ENCODE measurements around the gene SLCO3A1.

Gene SLCO3A1

DNA sequence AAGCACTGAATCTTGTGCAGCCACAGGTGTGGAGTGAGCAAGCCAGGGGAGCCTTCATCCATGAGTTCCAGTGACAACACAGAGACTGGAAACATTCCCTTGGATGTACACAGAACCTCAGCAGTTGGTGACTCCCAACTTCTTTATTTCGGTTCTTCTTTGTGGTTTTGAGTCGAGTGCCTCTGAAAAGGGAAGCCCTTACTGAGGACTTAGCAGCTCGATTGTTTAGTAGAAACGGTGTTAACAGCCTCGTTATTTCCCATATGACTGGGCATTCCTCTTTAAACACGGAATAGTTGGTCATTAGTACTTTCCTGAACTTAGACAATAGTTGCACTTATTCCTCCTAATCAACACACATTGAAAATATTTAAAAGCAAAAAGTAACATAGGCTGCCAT is 7.7 kb downstream of the SLCO3A1 start:
- no peak for DNase-seq (ENCODE audit: low read depth)

DNA sequence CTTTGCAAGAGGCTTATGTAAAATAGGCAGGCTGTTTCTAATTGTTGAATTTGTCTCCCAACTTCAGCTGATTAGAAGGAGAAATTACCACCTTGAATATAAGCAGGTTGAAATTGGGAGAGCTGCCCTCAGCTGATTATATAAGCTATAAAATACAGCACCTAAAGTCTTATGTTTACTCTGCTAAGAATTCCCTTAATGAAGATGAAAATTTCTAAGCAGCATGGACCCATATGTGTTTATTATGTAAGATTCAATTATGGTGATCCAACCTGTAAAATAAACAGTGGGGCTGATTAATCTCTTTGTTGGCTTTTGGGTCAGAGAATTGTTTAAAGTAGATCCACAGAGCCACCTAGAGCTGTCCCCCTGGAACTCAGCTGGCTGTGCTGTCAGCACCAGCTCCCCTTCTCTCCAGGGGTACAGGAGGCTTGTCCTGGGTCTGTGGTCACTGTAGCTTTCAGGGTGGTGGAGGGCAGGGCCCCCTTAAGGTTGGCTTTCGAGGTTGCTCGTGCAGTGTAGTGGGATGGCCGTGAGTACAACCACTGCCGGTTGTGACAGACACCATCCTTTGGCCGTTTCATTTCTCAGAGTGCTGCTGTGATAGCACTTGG is 9.5 kb downstream of the SLCO3A1 start:
- DNase-seq (ENCODE audit: low read depth): no peak

DNA sequence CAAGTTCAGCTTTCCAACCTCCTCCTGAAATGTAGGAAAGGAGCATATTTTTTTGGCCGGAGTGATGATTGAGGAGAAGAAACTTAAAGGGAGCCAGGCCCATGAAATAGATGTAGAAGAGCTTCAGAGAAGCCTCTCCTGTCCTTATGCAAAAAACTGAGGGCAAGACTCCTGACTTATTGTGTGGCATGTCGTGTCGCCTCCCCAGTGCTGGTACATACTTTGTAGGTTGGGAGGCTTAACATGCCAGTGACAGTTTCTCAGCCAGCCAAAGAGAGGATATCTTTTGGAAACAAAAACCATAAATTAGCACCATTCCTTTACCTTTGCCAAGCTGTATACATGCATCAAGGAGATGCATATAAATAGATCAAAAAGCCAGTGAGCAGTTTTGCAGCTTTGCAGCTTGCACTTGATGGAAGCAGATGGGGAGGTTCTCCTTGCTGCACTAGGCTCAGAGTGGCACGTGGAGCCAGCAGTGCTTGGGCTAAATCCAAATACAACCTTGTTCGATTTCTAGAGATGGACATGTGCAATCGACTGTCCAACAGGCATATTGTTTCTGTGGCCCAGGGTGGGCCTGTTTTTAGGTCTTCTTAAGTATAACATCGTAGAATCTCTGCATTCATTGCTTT is 10.2 kb downstream of the SLCO3A1 start:
- no peak for DNase-seq (ENCODE audit: low read depth)

DNA sequence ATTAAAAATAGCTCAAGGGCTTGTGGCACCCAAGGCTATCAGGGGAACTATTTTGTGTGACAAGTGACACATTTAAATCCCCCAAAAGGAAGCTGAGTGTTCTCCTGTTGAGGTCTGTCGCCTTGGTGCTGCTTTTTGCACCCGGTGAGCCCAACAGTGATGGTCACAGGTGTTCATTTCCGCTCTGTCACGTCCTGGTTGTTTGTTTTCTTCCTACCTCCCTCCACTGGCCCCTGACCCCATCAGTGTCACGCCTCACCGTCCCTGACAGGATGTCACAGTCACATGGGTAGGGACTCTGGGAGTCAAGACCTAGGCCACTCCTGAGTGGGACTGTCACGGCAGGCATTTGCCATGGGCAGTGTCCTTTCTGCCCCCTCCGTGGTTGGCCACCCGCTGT is 11.2 kb downstream of the SLCO3A1 start:
- no peak for DNase-seq (ENCODE audit: low read depth)

DNA sequence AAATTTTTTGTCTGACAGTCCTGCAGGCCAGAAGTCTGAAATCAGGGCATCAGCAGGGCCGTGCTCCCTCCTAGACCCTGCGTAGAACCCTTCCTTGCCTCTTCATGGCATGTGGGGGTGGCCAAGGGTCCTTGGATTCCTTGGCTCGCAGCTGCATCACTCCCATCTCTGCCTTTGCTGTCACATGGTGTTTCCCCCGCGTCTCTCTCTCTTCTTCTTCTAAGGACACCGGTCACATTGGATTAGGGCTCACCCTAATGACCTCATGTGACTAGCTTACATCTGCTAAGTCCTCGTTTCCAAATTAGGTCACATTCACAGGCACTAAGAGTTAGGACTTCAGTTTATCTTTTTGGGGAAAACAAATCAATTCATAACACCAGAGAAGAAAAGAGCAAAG is 12.0 kb downstream of the SLCO3A1 start:
- no peak for DNase-seq (ENCODE audit: low read depth)

DNA sequence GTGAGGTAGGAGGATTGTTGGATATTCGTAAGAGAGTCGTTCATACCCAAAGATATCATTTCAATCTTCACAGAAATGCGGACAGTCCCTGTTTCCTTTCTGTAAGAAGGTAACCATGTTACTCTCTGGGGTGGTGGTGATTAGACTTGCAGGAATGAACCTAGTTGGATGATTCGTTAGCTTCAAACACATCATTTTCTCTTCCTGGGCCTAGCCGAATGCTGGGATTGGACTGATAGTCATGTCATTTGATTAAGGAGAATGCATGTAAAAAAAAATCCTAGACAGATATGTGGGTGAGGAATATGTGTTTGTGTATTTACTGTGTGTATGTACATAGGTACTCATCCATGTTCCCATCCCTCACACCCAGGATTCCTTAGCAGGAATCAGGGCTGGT is 12.4 kb downstream of the SLCO3A1 start:
- no peak for DNase-seq (ENCODE audit: low read depth)

DNA sequence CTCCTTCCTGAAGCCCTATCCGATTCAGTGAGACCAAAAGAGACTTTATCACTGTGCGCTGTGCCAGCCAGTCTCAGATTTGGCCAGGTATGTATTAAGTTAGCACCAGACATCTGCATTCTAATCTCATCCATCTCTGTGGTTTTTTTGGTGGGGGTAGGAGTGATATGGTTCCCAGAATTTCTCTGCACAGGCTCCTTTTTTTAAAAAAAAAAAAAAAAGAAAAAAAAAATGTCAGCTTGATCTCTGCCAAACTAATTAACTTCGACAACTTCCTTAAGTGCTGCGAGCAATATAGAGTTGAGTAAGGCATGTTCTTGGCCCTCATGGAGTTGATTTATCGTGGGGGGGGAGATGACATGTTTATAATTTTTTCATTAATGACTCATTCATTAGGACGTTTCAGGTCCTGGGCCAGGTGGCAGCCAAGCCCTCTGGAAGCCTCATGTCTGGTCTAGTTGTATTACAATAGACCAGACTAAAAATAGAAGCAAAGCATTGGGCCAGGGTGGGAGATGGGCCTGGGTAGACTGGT is 12.9 kb downstream of the SLCO3A1 start:
- DNase-seq (ENCODE audit: low read depth): no peak

DNA sequence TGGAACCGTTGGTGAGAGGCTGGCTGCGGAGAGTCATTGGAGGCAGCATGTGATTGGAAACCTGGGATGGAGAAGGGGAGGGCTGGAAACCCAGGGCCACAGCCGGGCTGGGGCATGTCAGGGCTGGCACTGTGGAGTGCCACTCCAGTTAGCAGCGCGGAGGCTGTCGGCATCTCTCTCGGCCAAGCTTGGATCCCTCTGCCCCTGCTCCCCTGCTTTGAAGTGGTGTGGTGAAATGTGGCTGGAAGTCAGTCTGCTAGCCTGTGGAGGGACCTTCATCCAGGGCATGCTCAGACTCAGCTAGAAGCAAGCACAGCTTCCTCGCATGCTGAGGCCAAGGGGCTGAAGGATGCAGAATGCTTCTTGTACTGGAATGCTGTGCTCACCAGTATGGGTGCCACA is 13.5 kb downstream of the SLCO3A1 start:
- no peak for DNase-seq (ENCODE audit: low read depth)

DNA sequence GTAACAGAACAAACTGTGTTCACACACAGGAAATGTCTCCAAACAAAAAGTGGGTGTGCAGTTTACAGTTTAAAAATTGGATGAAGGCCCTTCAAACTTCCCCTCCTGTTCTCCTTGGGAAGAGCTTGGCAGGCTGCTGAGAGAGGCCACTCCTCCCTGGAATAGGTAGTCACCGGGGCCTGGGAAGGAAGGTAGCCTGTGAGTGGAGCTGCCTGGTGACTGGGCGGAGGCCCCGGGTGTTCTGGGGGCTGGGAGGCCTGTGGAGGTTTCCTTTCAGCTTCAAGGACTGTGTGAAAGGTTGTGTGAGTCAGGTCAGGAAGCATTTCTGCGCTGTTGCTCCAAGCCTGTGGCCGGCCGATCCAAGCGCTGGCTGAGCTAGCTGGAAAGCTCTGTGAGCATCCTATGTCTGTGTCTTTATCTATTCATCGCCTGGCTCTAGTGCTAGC is 14.1 kb downstream of the SLCO3A1 start:
- no peak for DNase-seq (ENCODE audit: low read depth)

DNA sequence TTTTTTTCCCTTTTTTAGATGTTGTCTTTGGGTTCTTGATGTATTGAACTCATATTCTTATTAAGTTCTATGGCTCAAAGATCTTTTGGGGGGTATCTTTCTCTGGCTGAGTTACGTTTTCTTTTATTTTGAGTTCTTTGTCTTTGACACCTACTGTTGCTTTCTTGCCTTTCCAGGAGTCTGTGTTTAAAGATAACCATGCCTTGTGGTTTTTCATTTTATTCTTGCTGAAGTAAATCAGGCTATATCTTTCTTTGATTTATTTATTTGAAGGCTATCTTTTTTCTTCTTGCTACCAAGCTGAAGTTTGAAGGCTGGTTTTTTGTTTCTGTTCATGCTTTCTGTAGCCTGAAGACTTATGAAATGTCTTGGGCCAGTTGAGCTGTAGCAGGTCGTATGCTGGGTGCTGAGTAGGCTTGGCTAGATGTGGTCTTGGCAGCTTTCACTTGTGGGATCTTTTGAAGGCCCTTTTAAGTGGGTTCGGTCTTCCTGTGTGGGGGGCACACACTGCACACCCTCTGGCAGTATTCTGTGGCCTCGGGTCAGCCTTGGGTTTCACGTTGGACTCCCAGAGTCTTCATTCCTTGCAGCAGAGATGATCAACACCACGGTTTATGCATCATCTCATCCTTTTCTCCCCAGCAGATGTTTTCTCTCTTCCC is 17.5 kb downstream of the SLCO3A1 start:
- DNase-seq (ENCODE audit: low read depth): no peak

DNA sequence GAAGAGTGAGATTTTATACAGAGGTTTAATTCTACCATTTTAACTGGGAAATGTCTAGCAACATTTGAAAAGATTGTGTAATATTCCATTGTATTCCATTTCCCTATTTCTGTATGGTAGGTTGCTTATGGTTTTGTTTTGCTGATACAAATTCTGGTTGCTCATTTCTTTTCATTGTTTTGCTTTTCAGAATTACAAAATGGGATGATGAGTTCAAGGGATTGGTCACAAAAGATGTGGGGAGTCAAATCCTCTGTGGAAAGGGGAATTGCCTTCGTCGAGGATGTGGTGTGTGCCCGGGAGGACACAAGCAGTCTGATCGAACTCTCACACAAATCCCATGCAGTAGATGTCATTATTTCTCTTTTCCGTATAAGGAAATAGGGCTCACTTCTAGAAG is 18.3 kb downstream of the SLCO3A1 start:
- DNase-seq (ENCODE audit: low read depth): no peak

DNA sequence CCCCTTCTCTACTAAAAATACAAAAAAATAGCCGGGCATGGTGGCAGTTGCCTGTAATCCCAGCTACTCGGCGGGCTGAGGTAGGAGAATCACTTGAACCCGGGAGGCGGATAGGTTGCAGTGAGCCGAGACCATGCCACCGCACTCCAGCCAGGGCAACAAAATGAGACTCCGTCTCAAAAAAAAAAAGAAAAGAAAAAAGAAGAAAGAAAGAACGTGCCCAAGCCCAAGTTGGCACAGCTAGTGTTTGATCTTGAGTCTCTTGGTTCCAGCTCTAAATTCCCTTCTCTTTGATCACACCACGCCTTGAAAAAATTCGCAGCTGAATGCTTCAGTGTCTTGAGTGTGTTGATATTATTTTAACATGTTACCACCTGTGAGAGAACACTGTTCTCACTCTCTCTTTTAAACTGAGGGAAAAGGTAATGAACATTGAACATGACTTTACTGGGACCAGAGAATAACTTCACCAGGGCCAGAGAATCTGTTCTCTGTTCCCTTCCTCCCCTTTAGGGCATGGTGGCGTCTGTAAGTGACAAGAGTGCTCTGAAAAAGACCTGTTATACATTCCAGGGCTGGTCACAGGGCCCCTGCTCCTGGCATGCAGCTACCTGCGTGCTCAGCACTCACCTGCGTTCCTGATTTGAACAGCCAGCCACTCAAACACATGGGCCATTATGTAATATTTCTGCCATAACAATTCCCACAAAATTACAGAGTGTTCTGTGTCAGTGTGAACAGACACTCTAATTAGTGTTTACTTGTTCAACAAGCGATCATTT is 19.0 kb downstream of the SLCO3A1 start:
- DNase-seq (ENCODE audit: low read depth): no peak

DNA sequence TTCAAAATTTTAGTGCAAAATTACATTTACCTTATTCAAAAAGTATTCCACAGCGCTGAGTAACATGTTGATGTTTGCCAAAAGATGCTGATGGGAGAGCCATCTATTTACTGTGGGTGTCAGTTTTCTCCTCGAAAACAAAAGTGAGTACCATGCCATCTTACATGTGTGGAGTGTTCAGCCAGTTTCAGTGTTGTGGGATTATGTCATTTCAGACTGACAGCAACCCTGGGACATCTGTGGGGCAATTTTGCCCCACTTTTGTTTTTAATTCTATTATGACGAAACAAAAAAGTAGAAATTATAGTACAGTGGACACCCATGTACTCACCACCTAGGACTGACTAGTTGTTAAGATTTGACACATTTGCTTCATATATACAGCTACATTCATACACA is 19.6 kb downstream of the SLCO3A1 start:
- no peak for DNase-seq (ENCODE audit: low read depth)

DNA sequence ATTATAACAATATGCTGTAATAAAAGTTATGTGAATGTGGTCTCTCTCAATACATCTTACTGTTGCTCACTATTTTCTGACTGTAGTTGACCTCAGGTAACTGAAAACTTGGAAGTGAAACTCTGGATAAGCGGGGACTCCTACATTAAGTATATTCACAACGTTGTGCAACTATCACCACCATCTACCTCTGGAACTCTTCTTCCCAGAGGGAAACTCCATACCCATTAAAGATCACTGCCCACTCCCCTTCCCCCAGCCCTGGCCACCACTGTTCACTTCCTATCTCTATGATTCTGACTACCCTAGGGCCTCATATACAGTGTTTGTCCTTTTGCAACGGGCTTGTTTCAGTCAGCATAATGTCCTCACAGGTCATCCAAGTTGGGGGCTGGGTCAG is 20.7 kb downstream of the SLCO3A1 start:
- no peak for DNase-seq (ENCODE audit: low read depth)

DNA sequence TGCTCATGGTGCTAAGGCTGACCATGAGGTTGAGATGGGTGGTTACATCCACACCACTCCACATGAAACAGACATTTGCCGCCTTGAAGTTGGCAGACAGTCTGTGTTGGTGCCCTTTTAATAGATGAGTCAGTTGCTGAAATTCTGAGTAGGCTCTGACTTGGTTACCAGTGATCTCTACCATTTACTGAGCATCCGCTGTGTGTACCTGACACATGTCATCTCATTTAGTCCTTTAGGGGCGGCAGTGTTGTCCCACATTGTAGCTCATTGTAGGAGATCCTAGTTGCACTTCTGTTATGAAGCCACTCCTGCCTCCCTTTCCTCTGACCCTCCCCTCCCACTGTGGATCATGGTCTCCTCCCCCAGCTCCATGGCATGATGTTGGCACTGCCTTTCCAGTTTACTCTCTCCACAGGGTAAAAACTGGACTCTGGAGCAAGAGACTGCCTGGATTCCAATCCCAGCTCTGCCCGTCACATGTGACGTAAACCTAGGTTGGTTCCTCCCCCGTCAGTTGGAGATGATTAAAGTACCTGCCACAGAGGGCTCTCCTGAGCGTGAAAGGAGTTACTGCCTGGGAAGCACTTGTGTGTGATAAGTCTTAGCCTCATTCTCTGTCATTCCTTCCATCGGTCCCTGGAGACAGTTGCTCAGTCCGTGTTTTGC is 21.6 kb downstream of the SLCO3A1 start:
- DNase-seq (ENCODE audit: low read depth): no peak

DNA sequence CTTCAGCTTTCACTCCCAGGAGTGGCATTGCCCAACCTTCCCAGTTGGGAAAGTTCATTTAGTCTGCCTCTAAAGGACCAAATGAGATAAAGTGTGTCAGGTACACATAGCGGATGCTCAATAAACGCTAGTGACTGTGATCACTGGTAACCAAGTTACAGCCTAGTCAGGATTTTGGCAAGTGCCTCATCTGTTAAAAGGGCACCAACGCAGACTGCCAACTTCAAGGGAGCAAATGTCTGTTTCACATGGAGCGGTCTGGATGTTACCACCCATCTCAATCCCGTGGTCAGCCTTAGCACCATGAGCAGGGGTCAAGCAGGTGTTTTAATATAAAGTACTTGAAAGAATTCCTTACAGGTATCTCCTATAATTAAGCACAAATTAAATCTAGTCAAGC is 22.7 kb downstream of the SLCO3A1 start:
- no peak for DNase-seq (ENCODE audit: low read depth)

DNA sequence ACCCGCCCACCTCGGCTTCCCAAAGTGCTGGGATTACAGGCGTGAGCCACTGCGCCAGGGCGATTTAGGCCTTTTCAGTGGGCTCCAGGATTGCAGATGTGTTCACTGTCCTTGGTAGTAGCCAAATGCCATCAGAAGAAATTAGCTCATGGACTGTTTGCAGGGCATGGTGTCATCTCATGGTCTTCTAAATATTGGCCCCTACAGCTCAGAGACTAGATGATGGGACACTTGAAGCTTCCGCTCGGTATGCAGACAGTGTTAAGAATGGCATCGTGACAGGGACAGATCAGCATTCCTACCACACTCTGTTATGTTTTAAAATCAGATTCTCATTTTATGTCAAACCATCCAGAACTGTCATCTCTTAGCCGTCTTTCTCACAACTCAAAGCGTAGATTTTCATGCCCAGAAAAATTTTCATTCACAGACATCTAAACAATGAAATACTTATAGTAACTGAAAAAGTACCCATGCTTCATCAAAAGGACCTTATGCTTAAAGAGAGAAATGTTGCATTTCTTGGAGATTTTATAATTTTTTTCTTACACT is 24.9 kb downstream of the SLCO3A1 start:
- no peak for DNase-seq (ENCODE audit: low read depth)

DNA sequence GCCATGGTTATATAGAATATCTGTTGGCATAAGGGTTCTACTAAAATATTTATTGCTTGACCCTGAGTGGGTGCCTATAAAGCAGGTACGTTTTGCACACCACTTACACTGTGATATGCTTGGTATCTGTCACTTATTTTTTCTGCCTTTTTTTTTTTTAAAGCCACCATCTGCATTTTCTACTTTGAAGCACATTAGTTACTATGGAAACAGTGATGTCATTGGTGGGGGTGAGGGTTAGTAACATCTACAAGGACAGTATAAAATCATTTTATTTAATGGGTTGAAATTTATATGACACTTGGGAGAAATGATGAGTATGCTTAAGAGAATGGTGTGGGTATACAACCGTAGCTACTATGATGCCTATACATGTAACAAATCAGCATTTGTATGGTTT is 25.6 kb downstream of the SLCO3A1 start:
- no peak for DNase-seq (ENCODE audit: low read depth)

DNA sequence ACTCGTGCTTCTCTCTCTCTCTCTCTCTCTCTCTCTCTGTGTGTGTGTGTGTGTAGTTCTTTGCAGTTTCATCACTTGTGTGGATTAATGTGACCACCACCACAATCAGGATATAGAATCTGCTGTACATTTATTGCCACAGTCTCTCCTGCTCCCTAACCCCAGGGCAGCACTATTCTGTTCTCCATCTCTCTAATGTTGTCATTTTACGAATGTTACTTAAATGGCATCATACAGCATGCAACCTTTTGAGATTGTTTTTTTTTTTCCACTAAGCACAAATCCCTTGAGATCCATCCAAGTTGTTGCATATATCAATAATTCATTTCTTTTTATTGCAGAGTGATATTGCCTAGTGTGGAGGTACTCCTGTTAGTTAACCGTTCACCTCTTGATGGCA is 26.9 kb downstream of the SLCO3A1 start:
- DNase-seq (ENCODE audit: low read depth): no peak

DNA sequence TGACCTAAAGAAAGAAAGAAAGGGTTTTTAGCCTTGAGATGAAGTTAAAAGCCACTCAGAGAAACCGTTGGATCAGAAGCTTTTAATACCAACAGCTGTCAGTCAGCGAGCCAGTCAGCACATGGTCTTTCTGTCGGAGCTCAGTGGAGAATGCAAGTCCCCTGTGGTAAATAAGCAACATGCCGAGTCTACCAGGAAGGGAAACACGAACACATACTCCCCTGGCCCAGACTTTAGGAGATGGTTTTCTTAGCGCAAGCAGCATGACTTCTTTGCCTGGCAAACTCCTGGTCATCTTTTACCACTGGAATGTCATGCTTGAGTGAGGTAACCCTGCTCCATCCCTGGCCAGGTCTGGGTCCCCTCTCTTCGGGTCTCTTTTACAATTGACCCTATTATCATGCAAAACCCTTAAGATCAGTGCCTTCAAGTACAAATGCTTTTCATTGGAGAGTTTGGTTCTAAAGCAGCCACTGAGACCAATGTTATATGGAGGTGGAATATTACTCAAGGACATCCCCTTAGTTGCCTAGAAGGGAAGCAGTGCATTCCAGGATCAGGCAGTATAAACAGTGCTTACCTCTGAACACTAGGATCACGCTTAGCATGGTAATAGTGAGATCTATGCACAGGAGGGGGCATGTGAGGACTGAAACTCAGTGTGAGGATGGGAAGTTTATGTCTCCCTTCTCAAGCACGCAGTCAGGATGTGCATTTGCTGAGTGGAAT is 28.2 kb downstream of the SLCO3A1 start:
- DNase-seq (ENCODE audit: low read depth): no peak
